Renal cortex interstitium (tissue), 11 donors: ENCODE measurements around the gene CENPV. TPM values are rescaled to one million over a fixed set of nuclear protein-coding genes. Genes with fewer than 3 reads are reported as not detected.
A peak's percentile ranks its signal among the peaks of the same experiment; 100 is the strongest.

Source experiments
- DNase-seq, 11 donors: peaks; one replicate each; pipeline ENCODE4 v3.0.0-alpha.2; 2013; ENCODE audit warnings: low read depth in 9 of 11, low spot score in 4 of 11; ENCODE audit errors: extremely low read depth in 1 of 11
- polyA plus RNA-seq, 3 donors: library from polyadenylated mRNA; unstranded; fragments of 120-200 nt; gene quantifications; one replicate each; pipeline ENCODE4 v1.2.1, GENCODE V29; 2013; ENCODE audit not compliant: insufficient read length in 3 of 3

Gene CENPV
- polyA plus RNA-seq, 3 donors: 74.7 to 80.7 (median 77.7) TPM

- DNase-seq: no peak
These were observed 24.7 kb upstream of the CENPV start for GRCh38 chr17:16377941-16378341.

- DNase-seq: no peak
These were observed 21.1 kb upstream of the CENPV start for GRCh38 chr17:16374146-16374938.

GRCh38 chr17:16371742-16372141 lies 18.5 kb upstream of the CENPV start:
- no peak for DNase-seq

- DNase-seq: no peak
These were observed 11.4 kb upstream of the CENPV start for GRCh38 chr17:16364625-16365024.

GRCh38 chr17:16363749-16364536 lies 10.7 kb upstream of the CENPV start:
- DNase-seq: peak in 7 of 11 donors; percentile 47 to 66 (median 56)

GRCh38 chr17:16361874-16362273 lies 8.6 kb upstream of the CENPV start:
- no peak for DNase-seq

- no peak for DNase-seq
These were observed 5.1 kb upstream of the CENPV start for GRCh38 chr17:16358394-16358793.

- DNase-seq: no peak
These were observed 1.3 kb upstream of the CENPV start for GRCh38 chr17:16354585-16354984.

- peak in 7 of 11 donors; percentile 24 to 51 (median 40) for DNase-seq
These were observed 477 bp downstream of the CENPV start for GRCh38 chr17:16352667-16353316.

GRCh38 chr17:16352303-16352666 lies 984 bp downstream of the CENPV start:
- DNase-seq: peak in 5 of 11 donors; percentile 15 to 38 (median 30)

- no peak for DNase-seq
These were observed 1.4 kb downstream of the CENPV start for GRCh38 chr17:16351831-16352230.

- DNase-seq: no peak
These were observed 3.8 kb downstream of the CENPV start for GRCh38 chr17:16349431-16349830.

GRCh38 chr17:16348586-16348985 lies 4.7 kb downstream of the CENPV start:
- no peak for DNase-seq

- DNase-seq: no peak
These were observed 6.5 kb downstream of the CENPV start for GRCh38 chr17:16346721-16347271.

- no peak for DNase-seq
These were observed 7.7 kb downstream of the CENPV start for GRCh38 chr17:16345565-16345964.

- DNase-seq: no peak
These were observed 9.7 kb downstream of the CENPV start for GRCh38 chr17:16343569-16343968.

- no peak for DNase-seq
These were observed 10.3 kb downstream of the CENPV start for GRCh38 chr17:16342979-16343378.

- no peak for DNase-seq
These were observed 13.3 kb downstream of the CENPV start for GRCh38 chr17:16339959-16340358.

GRCh38 chr17:16339402-16339801 lies 13.9 kb downstream of the CENPV start:
- no peak for DNase-seq

GRCh38 chr17:16338391-16338790 lies 14.9 kb downstream of the CENPV start:
- no peak for DNase-seq
